IPS-NIHi7 (cell line): Measurements from ENCODE around the gene EVA1A.

Experiments
- DNase-seq: peaks from one replicate; pipeline ENCODE4 v3.0.0; 2012; ENCODE audit warnings: mixed read lengths; ENCODE audit errors: extremely low spot score

The EVA1A gene, protein sequence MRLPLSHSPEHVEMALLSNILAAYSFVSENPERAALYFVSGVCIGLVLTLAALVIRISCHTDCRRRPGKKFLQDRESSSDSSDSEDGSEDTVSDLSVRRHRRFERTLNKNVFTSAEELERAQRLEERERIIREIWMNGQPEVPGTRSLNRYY

DNA sequence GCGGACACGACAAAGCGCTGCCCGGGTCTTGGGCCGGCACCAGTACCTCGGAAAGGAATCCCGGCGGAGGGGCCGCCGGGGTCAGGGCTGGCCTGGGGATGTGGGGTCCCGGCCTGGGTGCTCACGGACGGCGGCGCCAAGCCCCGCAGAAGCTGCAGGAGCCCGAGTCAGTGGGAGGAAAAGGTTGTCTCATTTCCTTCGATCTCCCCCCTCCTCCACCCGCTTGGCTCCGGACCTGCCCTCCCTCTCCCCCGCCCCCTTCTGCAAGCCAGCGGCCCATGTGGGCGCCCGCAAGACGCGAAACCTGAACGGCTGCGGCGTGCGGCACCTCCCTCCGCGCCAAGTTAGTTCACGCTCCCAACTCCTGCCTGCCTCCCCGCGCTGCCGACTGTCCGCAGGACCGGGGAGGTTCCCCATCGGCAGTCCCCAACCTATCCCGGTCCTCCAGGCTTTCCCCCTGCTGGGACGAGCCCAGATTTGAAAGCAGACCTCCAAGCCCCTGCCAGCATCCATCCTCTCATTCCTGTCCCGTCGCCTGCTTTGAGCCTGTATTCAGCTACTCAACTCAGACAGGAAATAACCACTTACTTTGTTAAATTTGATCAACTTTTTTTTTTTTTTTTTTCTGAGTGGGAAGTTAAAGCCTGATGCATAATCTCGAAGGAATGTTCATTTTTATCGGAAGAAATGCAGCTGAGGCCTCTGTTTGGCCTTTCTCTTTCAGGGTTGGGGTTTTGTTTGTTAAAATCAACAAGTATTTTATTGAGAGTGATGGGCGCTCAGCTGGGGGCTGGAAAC, at the start of gene EVA1A:
Gene EVA1A (minus strand): TSS at position 172 of the 798 bp plus-strand sequence. CDS start 42,799 bp downstream, outside the sequence.
- DNase-seq: peak; percentile 66

DNA sequence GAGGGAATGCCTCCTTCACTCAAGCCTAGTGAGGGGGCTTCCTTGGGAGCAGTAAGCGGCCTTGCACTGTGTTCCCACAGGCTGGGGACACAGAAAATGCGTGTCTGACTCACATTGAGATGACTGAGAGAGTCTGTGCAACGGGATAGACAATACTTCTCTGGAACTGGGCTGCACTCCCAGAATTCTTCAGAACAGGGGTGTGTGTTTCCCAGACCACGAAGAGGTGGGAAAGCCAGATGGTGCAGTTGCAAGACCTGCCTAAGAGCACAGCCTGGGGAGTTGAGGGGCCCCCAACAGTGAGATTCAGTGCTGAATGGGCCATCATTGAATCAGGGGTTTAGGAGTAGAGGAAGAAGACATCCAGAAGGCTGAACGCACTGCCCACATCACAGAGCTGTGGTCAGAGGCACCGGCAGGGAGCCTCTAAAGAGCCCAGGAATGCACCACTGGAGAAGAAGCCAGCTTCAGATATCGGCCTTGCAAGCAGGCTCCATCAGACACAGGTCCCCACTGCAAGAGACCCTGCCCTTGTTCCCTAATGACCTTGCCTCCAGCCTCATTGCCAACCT, 49.3 kb upstream of the EVA1A start:
- no peak for DNase-seq

DNA sequence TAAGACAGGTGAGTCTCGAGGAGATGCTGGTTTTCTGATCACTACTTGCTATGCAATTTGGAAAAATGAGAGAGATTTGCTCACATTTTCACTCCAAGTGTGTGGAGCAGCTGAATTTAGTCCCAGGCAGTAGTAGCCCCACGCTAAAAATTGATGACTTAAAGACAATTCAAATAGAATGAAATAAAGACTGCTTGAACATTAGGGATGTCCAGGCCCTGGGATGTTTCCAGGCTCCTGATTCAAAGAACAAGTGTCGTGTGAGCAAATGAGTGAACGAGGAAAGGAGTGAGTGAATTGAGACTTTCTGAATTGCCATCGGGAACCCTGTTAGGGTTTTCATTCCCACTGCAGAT, 48.6 kb upstream of the EVA1A start:
- no peak for DNase-seq

DNA sequence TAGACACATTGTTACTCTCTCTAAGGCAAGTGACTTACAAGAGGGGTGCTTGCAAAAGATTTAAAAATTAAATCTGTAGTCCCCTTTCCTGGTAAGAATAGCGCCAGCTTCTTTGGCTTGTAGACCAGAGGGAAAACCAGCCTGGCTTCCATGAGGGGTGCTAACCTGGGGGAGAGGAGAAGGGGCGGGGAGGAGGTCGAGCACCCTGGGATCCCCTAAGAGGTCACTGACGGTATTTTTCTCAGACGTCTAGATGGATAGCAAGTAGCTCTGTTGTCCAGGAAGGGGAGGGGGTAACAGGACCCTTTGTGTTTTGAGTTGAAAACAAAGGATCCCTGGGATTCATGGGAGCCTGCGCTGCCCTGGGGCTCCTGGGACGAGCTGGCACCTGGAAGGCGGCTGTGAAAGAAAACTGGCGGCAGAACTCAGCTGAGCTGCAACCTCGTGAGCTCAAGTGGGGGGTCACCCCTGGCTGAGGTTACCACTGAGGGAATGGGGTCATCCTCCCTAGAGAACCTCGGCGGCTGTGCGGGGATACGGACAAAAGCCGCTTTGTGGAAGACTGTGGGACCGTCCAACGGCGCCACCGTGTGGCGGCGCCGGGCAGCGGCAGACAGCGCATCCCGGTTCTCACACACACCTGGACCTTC, 48.1 kb upstream of the EVA1A start:
- peak; percentile 90 for DNase-seq

DNA sequence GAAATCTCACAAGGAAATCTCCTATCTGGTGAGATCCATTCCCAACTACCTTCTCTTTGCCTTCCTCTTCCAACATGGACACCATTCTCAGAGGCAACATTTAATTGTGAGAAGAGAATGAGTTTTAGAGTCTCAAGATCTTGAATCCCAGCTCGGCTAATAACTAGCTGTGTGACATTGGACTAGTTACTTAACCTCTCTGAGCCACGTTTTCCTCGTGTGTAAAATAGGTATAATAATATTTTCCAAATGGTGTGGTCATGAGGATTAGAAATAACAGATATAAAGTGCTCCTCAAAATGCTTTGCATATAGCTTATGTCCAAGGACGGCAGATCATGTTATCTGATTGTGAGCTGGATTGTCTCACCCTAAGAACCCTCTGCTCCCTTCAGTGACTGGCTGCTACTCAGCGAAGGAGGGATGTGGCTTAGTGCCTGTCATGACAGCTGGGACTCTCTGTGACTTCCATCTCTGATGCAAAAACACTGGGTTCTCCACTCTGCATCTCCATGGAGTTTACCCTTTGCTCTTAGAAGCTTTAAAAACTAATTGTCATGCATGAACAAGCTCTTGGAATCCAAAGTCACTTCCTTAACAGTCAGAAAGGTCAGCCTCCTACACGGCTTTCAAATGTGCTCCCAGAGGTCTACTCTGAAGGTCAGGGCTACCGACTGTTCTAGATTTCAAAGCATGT, 47.4 kb upstream of the EVA1A start:
- no peak for DNase-seq

DNA sequence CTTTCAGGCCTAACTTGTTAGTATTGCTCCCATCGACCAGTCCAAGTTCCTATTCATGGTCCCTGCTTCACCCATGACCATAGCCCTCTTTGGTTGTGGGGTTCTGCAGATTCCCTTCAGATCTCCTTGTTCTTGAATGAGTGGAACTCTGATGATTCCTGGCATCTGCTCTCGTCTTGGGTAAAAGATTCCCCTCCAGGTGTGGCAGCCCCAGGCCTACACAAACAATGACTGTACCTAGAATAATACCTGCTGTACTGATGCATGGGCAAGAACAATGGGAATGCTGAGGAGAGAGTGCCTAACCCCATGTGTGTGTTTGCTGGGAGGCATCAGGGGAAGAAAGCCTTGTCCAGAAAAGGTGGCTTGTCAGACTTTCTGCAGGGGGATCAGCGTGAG, 46.7 kb upstream of the EVA1A start:
- DNase-seq: no peak

DNA sequence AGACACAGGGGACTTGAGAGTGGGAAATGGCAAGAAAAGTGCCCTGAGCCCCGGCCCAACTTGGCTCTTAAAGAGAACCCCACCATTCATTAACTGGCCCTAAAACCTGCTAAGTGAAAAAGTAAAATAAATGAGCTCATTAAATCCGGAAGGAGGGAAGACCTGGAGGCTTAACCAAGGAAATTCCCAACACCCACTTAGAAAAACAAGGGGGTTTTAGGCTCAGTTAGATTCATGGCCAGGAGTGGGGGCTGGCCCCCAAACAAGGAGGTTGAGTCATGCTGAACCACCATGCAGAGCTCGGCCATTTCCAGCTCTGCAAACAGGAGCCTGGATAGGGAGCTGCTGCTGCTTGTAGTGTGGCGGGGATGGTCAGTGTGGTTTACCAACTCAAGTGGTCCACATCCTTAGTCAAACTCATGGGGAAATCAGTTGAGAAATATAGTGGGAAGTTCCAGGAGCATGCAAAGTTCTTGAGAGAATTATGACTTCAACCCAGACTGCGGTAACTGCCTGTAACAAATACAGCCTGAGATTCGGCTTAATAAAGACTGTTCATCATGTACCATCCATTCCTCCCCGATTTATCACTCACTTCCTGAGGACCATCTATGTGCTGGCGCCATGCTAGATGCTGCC, 46.1 kb upstream of the EVA1A start:
- no peak for DNase-seq

DNA sequence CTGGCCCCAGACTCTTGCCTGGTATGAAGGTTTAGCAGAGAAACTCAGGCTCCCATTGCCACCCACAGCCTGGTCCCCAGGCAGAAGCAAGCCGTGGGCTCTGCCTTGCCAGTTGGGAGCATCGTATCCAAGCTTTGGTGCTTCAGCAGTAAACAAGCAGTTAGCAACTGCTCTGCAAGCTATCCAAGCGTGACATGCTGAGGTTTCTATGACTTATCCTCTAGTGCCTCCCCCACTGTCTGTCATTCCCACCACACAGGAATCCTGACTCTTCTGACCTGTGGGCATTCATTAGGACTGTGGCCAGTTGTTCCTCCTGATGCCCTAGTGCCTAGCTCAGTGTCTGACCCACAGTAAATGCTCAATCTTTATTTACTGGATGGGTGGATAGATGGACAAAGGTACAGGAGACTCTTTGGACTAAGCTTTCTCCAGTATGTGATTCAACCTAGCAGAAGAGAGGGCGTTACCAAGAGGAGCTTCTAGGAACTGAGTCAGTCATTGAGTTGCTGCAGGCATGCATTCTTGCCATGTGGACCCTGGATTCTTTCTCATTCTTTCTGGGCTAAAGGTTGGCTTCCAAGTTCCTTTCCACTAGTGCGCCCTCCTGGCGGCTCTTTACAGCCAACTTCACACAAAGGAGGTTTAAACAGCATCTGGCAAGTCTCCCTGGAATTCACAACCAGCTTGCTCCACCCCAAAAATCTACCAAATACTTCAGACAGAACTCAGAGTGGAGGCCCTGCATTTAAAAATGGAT, 45.2 kb upstream of the EVA1A start:
- DNase-seq: peak; percentile 42

DNA sequence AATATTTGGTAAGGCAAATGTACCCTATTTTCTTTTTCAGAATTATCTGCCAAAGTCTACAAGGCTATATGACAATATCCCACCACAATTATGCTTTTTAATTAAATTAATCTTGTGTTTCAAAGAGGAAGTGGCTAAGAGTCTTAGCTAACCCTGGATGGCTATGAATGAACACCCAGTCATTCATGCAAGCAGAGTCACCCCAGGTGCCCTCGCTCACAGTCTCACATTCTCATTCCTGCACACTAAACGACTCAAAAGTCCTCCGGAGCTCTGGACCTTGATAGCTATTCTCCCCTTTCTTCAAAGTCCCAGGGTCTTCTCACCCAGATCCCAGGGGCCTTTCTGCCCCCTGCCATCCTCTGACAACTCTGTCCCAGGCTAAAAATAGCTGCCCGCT, 43.7 kb upstream of the EVA1A start:
- no peak for DNase-seq

DNA sequence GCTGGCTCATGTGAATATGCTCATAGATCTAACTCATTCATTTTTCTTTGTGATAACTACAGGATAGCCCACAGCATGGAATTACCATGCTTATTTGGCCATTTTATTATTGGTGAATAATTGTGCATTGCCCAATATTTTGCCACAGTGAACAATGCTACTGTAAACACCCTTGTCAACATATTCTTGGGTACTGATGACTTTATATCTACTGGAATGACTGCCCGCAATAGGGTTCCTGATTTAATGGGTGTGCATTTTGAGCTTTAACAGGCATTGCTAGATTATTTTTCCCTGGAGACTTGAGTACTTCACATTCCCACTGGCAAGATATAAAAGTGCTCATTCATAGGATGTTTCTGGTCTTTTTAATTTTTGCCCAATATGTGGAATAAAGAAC, 42.7 kb upstream of the EVA1A start:
- no peak for DNase-seq

DNA sequence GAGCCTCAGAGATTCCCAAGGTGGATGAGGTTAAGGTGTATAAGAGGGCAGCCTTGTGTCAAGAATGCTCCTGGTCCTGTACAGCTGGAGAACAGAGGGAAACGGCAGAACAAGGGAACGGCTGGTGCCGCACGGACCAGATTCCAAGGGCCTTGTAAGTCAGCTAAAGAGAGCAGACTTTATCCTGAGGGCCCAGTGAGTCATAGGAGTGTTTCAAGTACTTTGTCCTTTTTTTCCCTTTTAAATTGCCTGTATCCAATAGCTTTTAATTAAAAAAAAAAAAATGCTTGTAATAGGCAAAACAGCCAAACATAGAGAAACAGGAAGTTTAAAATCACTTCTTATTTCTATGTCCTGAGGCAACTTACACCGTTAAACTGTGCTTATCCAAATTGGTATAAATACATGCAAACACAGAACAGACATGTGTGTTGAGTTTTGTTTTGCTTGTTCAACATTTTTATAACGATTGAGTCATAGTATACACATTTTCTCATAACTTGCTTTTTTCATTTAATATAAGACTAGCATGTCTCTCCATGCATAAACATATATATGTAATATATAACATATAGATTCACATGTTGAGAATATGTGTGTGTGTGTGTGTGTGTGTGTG, 42.1 kb upstream of the EVA1A start:
- DNase-seq: no peak

DNA sequence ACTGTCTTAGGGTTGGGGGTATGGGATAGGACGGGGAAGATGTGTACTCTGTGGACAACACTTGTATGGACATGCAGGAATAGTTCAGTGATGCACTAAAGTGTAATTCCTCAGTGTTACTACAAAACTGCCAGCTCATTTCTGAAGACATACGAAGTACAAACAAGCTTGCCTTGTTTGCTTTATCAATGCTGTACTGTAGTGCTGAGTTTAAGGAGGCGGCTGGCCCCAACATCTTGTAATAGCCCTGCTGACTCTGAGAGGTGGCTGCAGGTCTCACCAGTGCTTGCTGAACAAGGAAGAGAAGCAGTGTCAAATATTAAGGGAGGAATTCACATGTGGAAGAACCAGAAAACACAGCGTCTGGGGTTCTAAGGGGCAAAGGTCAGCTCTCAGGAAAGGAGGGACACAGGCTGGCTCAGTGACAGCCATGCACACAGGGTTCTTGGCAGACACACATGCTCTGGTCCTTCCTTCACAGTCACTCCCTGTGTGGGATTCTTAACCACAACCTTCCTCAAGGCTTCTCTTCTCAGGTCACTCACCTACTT, 39.8 kb upstream of the EVA1A start:
- DNase-seq: no peak

DNA sequence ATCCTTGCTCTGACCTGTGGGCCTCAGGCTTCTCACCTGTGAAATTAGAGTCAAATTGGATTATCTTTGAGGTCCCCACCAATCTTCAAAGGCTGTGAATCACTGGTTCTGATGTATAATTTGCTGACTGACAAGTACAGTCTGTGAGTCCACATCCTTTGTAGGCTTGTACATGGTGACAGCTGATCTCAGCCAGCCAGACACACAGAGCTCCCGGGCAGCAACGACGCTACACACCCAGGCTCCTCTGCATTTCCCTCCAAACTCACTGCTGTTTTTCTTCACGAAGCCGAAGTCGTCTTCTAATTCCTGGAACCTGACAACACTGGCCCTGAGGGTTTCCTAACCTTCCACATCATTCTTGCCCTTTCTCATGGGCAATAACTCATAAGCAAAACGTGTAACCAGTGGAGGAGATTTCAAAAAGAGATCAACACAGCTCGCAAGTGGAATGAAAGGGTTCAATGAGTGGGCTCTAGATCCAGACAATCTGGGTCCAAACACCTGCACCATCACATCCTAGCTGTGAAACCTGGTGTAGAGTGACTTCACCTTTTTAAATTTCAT, 37.9 kb upstream of the EVA1A start:
- no peak for DNase-seq

DNA sequence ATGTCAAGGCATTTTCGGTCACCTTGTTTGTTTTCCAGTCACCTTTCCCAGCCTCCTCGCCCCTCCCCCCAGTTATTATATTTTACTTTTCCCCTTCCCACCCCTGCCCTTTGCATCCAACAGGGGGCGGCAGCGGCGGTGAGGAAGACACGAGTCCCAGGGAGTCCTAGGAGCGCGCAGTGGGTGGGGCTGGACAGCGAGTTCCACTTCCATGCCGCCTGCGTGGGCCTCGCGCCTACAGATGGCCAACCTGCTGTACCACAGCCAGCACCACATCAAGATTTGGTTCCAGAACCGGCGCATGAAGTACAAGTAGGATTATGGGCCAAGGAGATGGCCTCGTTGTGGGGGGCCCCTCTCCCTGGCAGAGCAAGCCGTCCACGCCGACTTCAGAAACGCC, 37.2 kb upstream of the EVA1A start:
- DNase-seq: no peak

DNA sequence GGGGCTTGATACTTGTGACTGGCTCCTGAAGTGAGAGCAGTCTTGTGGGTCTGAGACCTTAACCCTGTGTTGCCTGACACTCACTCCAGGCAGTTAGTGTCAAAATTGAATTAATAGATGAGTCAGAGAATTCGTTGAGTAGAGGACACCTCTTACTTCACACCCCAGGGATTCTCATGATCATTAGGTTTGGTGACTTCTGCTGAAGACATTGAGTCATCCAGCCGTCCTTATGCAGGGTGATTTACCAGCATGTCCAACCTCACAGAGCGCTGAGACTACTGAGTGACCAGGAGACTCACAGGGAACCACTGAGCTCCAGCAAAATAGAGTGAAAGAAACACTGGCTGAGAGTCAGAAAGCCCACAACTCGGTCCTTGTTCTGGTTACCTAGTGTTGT, 36.0 kb upstream of the EVA1A start:
- no peak for DNase-seq

DNA sequence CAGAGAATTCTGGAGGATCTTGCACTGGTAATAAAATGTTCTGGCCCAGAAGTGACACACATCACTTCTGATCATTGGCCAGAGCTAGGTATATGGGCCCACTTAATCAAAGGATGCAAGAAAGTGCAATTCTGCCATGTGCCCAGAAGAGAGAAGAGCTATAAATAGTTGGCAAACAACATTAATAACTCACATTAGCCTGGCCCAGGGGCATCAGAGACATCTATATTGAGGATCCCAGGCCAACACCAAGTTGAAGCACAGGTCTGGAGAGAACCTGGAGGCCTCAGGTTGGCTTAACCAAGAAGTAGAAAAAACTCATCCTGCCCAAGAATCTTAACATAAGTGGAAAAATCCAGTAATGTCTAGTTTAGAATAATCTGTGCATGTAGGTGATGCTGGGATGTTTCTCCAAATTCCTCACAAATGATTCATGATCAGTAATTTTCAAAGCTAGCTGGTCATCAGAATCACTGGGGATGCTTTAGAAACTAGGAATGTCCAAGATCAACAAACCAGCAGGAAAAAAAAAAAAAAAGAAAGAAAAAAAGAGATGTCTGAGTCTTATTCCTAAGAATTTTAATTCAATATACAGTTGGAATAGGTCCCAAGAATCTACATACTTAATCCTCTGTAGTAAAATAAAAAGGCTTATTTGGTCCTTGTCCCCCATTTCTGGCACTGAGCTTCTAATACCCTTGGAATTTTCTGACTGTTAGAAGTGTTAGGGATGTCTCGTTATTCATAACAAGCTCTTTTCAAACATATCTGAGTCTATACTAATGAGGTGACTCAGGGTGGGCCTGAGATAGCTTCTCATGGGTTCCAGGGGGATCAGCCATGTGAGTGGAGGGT, 35.0 kb upstream of the EVA1A start:
- no peak for DNase-seq

DNA sequence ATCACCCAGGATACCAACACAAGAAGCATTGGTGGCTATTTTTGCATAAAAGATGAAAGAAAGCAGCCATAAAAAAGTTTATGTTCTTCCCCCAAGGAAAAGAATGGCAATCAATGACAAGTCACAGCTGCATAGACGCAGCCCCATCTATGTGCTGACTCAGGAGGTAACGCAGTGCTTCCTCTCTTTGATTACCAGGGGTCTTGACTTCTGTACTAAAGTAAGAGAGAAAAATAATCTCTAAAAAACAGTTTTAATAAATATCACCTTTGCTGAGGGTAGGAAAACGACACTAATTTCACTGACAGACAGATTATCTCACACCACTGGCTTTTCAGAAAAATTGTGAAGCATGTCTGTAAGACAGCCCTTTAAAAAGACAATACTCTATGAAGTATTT, 33.9 kb upstream of the EVA1A start:
- DNase-seq: no peak

DNA sequence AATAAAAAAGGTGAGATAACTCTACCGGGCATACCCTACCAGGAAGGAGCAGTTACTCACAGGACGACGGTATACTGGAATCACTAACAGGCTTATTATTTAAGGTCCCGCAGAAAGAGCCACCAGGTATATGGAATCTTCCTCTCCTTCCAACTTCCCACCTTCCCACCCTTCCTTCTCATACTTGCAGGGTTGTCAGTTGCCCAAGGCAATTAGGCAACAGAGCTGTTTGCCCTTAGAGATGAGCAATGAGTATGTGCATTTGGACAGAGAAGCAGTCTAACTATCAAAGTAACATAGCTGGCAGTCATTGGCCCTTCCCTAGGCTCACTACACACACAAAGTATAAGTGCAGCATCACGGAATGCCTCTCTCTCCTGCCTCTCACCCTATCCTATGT, 32.1 kb upstream of the EVA1A start:
- DNase-seq: no peak

DNA sequence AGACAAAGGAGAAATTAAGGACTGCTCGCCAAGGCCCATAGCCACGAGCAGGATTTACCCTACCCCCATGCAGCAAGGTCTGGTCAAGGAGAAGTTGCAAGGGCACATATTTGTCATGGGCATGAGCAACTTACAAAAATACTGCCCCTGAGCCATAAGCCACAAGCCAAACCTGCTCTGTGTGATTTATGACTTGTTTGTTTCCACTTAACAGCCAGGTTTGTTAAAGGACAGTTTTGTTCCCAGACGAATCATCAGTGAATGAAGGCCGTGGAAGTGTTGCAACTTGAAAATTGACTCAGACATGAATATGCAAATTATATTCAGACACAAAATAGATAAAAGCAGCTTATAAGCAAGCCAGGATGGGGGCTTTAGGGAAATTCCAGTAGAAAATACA, 31.3 kb upstream of the EVA1A start:
- no peak for DNase-seq
